HT1080 (cell line): ENCODE results near the gene ZFAND4. TPM values are rescaled to one million over a fixed set of nuclear protein-coding genes. Genes with fewer than 3 reads are reported as not detected.
A peak's percentile ranks its signal among the peaks of the same experiment; 100 is the strongest.
"Not testable (repeated sequence)": the region's sequence is repeated elsewhere in the genome, so short reads cannot be mapped to it uniquely, and the experiment has no call there.

ENCODE experiments used
- DNase-seq: peaks from one replicate; pipeline ENCODE4 v3.0.0-alpha.2; 2015; ENCODE audit warnings: low read depth
- total RNA-seq: library from RNA; depleted of rRNA; stranded (reverse); fragments of >200 nt; shearing (Covaris generic); gene quantifications from 2 replicates; pipeline ENCODE4 v1.2.3, GENCODE V29; 2014

Gene ZFAND4
- total RNA-seq, 1 experiment from 2014 or later: 3.6 TPM

DNA sequence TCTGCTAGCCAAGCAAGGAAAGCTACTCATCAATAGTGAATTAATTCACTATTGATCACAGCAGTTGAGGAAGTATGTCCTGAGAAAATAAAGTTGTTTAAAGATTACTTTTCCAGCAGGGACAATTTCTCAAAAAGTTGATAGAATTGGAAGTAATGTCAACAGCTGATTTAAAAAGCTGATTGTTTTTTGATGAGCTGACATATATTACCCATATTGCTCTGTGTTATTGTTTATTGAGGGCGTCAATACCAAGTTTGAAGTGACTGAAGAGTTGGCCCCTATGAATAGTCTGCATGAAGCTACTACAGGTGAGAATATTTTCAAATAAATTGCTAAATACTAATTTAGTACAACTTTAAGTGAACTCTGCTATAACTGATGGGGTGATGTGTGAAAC lies 28.0 kb downstream of the ZFAND4 start:
- no peak for DNase-seq

DNA sequence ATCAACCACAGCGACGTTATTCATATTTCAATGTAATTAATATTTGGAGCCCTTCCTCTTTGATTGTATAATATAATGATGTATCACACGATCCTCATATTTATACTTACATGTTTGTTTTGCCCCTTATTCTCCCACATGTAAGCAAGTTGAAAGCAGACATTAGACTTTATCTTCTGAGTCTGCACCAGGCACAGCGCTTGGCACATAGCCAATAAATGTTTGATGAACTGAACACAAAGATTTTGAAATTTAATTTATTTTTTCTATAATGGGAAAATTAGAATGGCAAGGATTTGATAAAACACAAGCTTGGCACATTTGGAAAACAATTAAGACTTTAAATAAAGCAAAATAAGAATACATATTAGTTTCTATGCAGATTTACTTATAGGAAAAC lies 31.6 kb downstream of the ZFAND4 start:
- DNase-seq: no peak

DNA sequence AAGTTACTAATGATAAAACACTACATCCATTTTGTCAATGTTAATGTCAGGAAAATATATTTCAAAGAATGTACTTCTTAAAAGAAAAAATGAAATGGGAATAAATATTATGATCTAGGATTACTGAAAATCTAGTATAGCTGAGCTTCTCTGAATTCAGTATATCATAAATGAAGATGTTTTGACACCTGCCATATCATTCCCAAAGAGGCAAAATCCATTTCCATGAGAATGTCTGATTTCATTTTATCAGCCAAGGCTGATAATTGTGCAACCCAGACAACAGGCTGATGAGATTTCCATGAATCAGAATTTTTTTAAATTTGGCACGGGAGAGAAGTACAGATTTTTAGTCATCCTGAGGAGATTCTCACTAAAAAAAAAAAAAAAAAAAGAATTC lies 32.5 kb downstream of the ZFAND4 start:
- no peak for DNase-seq

DNA sequence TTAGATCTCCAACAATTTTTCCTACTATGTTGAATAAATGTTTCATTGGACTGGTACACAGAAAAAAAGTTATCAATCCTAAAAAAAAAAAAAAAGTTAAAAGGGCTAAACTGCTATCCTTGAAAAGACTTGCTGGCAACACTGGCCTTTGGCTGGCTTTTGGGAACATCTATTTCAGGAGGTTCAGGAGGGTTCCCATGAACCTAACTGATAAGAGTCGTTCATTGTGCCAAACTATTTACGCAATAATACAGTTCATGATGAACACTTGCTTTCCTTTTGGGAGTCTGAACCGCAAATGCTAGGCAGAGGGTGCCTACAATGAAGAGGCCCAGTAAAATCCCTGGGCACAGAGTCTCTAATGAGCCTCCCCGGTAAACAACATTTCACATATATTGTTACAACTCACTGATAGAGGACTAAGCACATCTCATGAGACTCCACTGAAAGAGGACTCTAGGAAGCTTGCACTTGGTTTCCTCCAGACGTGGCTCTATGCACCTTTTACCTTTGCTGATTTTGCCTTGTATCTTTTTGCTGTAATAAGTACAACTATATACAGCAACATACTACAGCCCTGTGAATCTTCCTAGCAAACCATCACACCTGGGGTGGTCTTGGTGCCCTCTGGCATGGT lies 45.0 kb downstream of the ZFAND4 start:
- no peak for DNase-seq

DNA sequence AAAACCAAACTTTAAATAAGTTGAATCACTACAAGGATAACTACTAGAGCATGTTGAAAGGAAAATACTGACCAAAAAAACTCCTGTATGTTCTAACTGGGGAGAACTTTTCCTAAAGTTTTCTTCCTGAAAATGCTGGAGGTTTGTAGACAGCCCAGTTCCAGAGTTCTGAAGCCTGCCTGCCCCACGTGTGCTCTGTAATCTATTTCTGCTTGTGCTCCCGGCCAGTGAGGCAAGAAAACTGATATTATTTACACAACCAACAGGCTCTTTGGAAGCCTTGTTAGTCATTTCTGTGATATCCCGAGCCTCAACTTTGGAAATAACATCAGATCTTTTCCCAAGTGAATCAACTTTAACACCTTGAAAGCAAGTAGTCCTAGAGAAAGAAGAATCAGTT lies 46.7 kb downstream of the ZFAND4 start:
- no peak for DNase-seq

DNA sequence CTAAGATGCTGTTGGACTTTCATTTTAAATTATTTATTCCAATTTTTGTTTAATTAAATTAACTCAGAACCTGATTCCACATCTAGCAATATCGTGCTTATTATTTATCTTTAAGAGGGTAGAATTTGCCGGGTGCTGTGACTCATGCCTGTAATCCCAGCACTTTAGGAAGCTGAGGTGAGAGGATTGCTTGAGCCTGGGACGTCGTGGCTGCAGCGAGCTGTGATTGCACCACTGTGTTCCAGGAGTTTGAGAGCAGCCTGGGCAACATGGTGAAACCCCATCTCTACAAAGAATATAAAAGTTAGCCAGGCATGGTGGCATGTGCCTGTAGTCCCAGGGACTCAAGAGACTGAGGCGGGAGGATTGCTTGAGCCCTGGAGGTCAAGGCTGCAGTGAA lies 47.8 kb downstream of the ZFAND4 start:
- peak; percentile 20 for DNase-seq

DNA sequence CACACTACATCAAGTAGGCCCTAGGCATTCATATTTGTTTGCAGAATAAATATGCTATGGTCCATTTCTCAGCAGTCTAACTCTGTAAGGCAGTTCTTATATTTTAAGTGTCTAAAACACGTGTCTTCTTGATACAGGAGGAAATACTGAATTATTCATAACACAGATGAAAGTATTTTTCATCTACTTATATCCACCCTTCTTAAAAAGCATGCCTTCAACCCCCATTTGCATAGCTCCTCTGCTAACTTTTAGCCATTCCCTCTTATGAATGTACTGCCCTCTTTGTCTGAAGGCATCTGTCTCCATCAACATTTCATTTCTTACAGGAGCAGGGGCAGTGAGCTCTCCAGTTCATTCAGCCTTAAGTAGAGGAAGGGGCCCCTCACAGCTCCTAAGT lies 57.7 kb downstream of the ZFAND4 start:
- no peak for DNase-seq

DNA sequence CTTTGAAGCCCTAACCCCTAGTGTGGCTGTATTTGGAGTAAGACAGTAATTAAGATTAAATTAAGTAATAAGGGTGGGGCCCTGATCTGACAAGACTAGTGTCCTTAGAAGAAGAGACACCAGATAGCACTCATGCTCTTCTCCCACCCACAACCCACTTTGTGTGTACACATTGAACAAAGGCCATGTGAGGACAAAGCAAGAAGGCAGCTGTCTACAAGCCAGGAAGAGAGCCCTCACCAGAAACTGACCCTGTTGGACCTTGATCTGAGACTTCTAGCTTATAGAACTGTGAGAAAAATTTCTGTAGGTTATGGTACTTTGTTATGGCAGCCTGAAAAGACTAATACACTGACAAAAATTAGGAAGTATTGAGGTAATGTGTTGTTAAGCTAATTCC lies 59.8 kb downstream of the ZFAND4 start:
- DNase-seq: no peak

DNA sequence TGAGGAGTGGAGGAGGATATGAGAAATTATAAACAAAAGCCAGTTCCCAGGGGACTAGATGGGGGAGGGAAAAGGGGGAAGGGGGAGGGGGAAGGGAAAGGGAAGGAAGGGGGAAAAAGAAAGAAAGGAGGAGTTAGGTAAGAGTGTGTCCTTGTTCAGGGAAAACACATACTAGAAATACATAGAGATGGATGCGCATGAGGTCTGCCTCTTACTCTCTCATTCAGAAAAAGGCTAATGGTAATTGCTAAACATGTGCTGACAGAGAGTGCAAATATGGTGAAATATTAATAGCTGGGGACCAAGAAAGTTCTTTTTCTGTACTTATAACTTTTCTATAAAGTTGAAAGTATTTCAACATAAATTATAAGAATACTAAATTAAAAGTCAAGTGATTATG lies 64.5 kb downstream of the ZFAND4 start:
- no peak for DNase-seq

DNA sequence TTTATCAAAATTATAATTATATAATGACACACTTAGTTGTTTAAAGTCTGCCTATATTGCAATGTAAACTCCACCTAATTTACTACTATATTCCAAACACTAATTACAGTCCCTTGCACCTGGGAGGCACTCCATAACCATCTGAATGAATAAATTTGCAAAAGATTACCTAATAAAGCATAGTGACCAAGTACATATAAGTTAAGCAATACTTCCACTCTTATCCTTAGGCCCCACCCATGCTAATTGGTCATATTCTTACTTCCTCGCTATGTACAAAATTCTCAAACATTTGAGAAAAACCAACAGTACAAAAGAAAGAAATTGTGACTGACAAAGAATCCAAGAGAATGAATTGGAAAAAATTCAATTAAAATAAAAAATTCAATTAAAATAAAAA lies 65.3 kb downstream of the ZFAND4 start:
- no peak for DNase-seq

DNA sequence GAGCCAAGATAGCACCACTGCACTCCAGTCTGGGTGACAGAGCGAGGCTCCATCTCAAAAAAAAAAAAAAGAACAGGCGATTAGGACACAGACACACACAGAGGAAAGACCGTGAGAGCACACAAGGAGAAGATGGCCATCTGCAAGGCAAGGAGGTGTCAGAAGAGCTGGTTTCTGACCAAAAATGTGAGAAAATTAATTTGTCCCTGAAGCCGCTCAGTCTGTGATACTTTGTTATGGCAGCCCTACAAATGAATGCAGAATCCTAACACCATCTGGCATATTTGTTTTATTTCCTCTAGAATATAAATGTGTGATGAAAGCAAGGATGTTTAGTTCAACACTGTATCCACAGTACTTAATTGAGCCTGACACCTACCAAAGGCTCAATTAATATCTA lies 69.7 kb downstream of the ZFAND4 start:
- no peak for DNase-seq

DNA sequence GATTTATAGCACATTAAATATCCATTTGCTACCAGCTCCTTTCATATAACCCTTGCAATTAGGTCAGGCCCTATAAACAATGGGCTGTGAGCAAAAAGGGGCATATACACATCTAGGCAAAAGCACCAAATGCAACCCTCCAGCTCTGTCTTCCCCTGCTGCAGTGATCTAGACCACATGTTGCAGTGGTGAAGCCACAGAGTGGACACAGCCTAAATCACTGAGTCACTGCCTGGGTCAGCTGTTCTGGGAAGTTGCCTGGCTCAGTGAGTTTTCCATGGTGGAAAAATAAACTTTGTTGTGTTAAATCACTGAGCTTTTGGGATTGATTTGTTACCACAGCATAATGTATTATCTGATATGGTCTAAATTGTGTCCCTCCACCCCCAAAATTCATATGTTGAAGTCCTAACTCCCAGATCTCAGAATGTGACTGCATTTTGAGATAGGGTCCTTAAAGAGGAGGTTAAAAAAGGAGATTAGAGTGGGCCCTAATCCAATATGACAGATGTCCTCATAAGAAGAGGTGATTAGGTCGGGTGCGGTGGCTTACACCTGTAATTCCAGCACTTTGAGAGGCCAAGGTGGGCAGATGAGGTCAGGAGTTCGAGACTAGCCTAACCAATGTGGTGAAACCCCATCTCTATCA lies 70.4 kb downstream of the ZFAND4 start:
- peak; percentile 16 for DNase-seq

DNA sequence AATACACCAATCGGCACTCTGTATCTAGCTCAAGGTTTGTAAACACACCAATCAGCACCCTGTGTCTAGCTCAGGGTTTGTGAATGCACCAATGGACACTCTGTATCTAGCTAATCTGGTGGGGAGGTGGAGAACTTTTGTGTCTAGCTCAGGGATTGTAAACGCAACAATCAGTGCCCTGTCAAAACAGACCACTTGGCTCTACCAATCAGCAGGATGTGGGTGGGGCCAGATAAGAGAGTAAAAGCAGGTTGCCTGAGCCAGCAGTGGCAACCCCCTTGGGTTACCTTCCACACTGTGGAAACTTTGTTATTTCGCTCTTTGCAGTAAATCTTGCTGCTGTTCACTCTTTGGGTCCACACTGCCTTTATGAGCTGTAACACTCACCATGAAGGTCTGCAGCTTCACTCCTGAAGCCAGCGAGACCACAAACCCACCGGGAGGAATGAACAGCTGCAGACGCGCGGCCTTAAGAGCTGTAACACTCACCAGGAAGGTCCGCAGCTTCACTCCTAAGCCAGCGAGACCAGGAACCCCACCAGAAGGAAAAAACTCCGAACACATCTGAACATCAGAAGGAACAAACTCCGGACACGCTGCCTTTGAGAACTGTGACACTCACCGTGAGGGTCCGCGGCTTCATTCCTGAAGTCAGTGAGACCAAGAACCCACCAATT lies 71.2 kb downstream of the ZFAND4 start:
- DNase-seq: not testable (repeated sequence)

DNA sequence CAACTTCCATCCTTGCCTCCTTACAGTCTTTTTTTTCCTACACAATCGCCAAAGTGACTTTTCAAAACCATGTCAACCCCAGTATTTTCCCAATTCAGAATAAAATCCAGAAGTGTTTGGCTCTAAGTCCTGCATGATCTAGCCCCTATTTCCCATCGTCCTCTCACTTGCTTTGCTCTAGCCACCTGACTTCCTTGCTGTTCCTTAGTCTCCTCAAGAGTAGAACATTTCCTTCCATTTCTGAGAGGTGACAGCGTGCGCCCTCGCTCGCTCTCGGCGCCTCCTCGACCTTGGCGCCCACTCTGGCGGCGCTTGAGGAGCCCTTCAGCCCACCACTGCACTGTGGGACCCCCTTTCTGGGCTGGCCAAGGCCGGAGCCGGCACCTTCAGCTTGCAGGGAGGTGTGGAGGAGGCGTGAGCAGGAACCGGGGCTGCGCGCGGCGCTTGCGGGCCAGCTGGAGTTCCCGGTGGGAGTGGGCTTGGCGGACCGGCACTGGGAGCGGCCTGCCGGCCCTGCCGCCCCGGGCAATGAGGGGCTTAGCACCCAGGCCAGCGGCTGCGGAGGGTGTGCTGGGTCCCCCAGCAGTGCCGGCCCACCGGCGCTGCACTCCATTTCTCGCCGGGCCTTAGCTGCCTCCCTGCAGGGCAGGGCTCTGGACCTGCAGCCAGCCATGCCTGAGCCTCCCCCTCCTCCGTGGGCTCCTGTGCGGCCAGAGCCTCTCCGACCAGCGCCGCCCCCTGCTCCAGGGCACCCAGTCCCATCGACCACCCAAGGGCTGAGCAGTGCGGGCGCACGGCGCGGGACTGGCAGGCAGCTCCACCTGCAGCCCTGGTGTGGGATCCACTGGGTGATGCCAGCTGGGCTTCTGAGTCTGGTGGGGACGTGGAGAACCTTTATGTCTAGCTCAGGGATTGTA lies 72.0 kb downstream of the ZFAND4 start:
- not testable (repeated sequence) for DNase-seq

DNA sequence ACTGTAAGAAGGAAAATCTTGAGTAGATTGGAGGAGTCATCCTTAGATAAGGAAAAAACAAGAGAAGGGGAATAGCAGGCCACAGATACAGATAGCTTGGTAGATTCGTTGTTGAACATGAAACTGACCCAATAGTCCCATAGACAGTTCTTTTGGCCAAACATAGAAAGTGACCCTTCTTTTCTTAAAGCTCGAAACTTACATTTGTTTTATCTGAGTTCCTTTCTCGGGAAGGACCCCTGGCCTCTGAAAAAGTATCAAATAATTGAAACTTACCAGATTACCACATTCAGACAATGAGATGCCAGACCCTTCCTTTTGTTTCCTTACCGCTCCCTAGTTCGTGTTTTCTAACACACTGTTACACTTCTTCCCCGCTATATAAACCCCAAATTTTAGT lies 72.9 kb downstream of the ZFAND4 start:
- no peak for DNase-seq

DNA sequence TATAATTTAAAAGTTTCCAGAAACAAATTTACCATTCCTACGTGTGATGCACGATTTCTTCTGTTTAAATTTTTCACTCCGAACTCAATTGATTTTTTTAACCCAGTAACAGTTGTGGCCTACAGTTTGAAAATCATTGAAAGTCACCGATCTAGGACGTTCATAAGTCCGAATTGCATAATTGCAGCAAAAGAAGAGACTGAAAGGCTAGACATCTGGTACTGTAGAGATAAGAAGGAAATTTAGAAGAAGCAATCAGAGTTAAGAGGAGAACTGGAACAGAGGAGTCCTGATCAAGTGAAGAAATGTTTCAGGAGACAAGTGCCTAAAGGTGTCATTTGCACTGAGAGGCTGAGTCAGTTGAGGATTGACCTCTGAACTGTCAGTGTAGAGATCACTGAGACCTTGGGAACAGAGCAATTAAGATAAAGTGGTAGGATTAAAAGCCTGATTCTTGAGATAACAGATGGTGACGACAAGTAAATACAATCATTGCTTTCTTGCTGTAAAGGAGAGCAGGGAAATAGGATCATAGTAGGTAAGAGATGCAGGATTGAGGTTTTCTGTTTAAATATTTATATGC lies 73.5 kb downstream of the ZFAND4 start:
- no peak for DNase-seq

DNA sequence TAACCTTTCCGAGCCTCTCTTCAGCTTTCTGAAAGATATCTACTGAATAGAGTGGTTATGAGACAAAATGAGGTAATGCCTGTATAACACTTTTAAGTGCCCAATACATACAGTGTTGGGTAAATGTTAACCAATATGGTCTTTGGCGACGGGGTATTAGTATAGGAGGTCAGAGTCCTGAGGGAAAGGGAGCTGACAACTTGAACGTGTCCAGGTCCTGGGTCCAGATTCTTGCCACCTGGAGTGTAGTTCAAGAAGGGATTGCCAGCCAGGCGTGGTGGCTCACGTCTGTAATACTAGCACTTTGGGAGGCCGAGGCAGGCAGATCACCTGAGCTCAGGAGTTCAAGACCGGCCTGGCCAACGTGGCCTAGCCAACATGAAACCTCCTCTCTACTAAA lies 76.0 kb downstream of the ZFAND4 start:
- no peak for DNase-seq

DNA sequence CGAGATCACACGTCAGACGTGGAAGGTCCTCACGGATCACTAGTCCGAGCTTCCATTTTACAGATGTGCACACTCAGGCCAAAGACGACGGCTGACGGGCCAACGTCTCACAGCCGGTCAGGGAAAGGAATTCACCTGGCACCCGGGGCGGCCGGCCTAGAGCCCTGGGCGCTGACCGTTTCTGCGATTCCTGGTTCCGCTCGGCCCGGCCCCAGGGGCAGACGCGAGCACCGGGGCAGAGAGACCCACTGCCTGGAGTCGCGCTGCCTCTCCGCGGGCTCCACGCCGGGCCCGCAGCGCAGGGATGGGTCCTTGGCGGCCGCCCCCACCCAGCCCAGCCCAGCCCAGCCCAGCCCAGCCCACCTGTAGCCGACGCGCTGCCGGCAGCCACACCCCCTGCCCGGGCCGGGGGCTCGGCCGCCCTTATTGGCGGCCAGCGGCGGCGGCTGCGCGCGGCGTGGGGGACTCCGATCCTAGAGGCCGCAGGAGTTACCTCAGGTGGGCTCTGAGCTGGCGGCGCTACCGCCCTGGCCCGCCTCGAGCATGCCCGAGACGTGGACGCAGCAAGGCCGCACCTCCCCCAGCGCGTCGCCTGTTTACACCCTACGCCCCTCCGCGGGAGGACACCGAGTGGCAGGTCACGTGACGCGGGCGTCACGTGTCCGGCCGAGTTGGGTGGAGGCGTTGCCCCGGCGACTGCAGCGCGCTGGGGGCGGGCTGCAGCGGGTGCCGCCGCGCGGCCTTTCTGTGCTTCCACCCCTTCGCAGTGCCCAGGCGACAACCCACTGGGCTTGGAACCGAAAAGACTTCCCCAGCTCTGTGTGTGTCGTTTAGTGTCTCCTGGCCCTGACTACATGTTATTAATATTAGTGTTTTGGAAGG lies 78.1 kb downstream of the ZFAND4 start:
- peak; percentile 88 for DNase-seq

DNA sequence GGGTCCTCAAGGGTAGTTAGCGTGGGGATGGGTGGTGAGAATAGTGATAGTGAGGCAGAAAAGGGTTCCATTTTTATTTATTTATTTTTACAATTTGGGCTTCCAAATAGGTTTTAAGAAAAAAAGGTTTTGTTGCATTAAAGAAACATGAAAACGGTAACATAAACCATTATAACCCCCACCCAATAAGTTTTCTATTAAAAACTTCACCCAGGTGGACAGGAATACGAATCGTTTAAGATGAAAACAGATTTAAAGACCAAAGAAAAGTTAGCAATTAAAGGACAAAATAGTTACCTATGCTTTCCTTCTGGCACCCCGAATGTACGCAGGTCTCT lies 78.7 kb downstream of the ZFAND4 start:
- DNase-seq: no peak

DNA sequence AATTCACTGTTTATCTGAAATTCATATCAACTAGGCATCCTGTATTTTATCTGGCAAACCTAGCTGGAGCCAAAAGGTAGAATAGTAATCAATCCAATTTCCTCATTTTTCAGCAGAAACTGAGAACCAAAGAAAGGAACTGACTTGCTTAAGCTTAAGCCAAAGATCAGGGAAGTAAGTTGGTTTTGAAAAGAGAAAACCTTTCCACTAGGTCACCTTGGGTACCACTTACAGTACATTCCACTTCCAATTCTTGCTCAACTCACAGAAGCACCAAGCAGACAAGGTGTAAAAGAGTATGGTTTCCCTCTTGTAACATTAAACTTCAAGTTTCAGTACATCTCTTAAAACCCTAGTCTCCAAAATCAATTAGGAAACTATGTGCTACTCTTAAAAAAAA lies 79.6 kb downstream of the ZFAND4 start:
- DNase-seq: no peak

DNA sequence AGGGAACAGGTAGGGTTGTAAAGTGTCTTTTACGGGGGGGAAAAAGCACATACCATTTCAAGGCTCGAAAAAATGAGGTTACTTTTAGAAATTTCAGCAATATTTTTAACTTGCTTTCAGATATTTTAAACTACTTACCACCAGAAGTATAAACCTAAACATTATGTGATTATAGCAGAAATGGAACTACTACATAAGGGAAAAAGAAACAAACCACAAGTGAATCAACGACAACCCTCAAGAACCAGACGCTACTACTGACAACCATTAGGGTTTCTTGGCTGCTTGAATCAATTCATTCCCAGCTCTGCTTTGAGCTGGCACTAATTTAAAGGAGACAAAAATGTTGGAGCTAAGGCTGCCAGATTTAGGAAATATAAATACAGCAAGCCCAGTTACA lies 80.1 kb downstream of the ZFAND4 start:
- no peak for DNase-seq
